GM23338 (cell line): ENCODE data around the gene ADCYAP1R1. TPM values are rescaled to one million over a fixed set of nuclear protein-coding genes. Genes with fewer than 3 reads are reported as not detected.

Experiments used
- ATAC-seq: fragments of 200-7000 bp; cut with Tn5 transposase; 3 replicates; pipeline ENCODE4 v1.9.1; 2020
- DNase-seq: peaks from one replicate; pipeline ENCODE4 v3.0.0-alpha.2; 2015; ENCODE audit warnings: low spot score
- H2AFZ ChIP-seq: fragments of 200-600 bp; sonication (generic); 2 replicates; pipeline ENCODE4 v1.8.0; 2016; ENCODE audit warnings: antibody characterized with exemption, mild to moderate bottlenecking, moderate library complexity
- H3F3A ChIP-seq: fragments of 200-600 bp; sonication (generic); replicated peaks from 2 replicates; pipeline ENCODE4 v1.8.0; 2017; ENCODE audit warnings: antibody characterized with exemption, mixed run types, low read depth
- H3K27ac ChIP-seq: fragments of 200-600 bp; sonication (generic); 2 replicates; pipeline ENCODE4 v1.6.1; 2016; ENCODE audit warnings: low read depth
- H3K27me3 ChIP-seq: fragments of 200-600 bp; sonication (generic); 2 replicates; pipeline ENCODE4 v1.8.0; 2016; ENCODE audit warnings: mild to moderate bottlenecking, mixed run types, moderate library complexity; ENCODE audit not compliant: insufficient read depth
- H3K36me3 ChIP-seq: fragments of 200-600 bp; sonication (generic); 2 replicates; pipeline ENCODE4 v1.8.0; 2016; ENCODE audit warnings: mild to moderate bottlenecking; ENCODE audit not compliant: insufficient read depth
- H3K4me1 ChIP-seq: fragments of 200-600 bp; sonication (generic); 2 replicates; pipeline ENCODE4 v1.8.0; 2016; ENCODE audit warnings: mild to moderate bottlenecking, moderate library complexity; ENCODE audit not compliant: insufficient read depth
- H3K4me2 ChIP-seq: fragments of 200-600 bp; sonication (generic); 2 replicates; pipeline ENCODE4 v1.7.1; 2017; ENCODE audit warnings: mixed run types
- H3K4me3 ChIP-seq: fragments of 200-600 bp; sonication (generic); 2 replicates; pipeline ENCODE4 v1.6.1; 2016; ENCODE audit warnings: mixed run types
- H3K79me2 ChIP-seq: fragments of 200-600 bp; sonication (generic); replicated peaks from 2 replicates; pipeline ENCODE4 v1.8.0; 2017; ENCODE audit warnings: mild to moderate bottlenecking; ENCODE audit not compliant: insufficient read depth
- H3K9me2 ChIP-seq: fragments of 200-600 bp; sonication (generic); 2 replicates; pipeline ENCODE4 v1.8.0; 2017; ENCODE audit not compliant: insufficient read depth
- H4K20me1 ChIP-seq: fragments of 200-600 bp; sonication (generic); replicated peaks from 2 replicates; pipeline ENCODE4 v1.8.0; 2017; ENCODE audit warnings: mild to moderate bottlenecking; ENCODE audit not compliant: insufficient read depth
- H3K27ac Mint-ChIP-seq: 2 replicates; pipeline ENCODE4 v1.8.0; 2020; ENCODE audit warnings: inconsistent platforms, mild to moderate bottlenecking, moderate library complexity, mixed read lengths
- H3K27me3 Mint-ChIP-seq: 3 replicates; pipeline ENCODE4 v1.8.0; 2022; ENCODE audit warnings: low read depth, mild to moderate bottlenecking, moderate library complexity, mixed read lengths, inconsistent platforms; ENCODE audit not compliant: insufficient read depth, poor library complexity
- H3K36me3 Mint-ChIP-seq: 3 replicates; pipeline ENCODE4 v1.8.0; 2021; ENCODE audit warnings: low read depth, mild to moderate bottlenecking, inconsistent platforms, moderate library complexity, mixed read lengths
- H3K4me1 Mint-ChIP-seq: 3 replicates; pipeline ENCODE4 v1.8.0; 2020; ENCODE audit warnings: mild to moderate bottlenecking, inconsistent platforms, mixed read lengths
- H3K4me3 Mint-ChIP-seq: 3 replicates; pipeline ENCODE4 v1.8.0; 2021; ENCODE audit warnings: moderate library complexity, mild to moderate bottlenecking, inconsistent platforms, mixed read lengths
- H3K9me3 Mint-ChIP-seq: 3 replicates; pipeline ENCODE4 v1.8.0; 2020; ENCODE audit warnings: moderate library complexity, mild to moderate bottlenecking, inconsistent platforms, mixed read lengths
- CREB1 ChIP-seq: fragments of 250-450 bp; sonication (Bioruptor Pico); IDR thresholded peaks from 2 replicates; pipeline ENCODE4 v1.5.0; 2020; ENCODE audit warnings: low read depth, mild to moderate bottlenecking, moderate library complexity
- EZH2 ChIP-seq: fragments of 200-600 bp; sonication (generic); IDR thresholded peaks from one replicate; pipeline ENCODE4 v1.8.0; 2017; ENCODE audit warnings: antibody characterized with exemption, mild to moderate bottlenecking, low read depth; ENCODE audit not compliant: unreplicated experiment
- POLR2AphosphoS5 ChIP-seq: IDR thresholded peaks from 2 replicates; pipeline ENCODE4 v1.6.1; 2016; ENCODE audit warnings: antibody characterized with exemption, low read depth
- STAT1 ChIP-seq: IDR thresholded peaks from one replicate; pipeline ENCODE4 v1.6.1; 2016; ENCODE audit warnings: antibody characterized with exemption; ENCODE audit not compliant: unreplicated experiment
- ZNF114 ChIP-seq: fragments of 250-450 bp; sonication (Bioruptor Pico); IDR thresholded peaks from 2 replicates; pipeline ENCODE4 v1.5.0; 2020; ENCODE audit warnings: mild to moderate bottlenecking, moderate library complexity
- ZNF331 ChIP-seq: fragments of 250-450 bp; sonication (Bioruptor Pico); IDR thresholded peaks from 2 replicates; pipeline ENCODE4 v1.5.0; 2020; ENCODE audit warnings: low read depth, mild to moderate bottlenecking, moderate library complexity
- polyA plus RNA-seq: library from polyadenylated mRNA; unstranded; fragments of >200 nt; fragmentation: Nextera tagmentation; extraction: Ambion mirVana; gene quantifications from 2 replicates; pipeline ENCODE4 v1.2.1, GENCODE V29; 2016
- total RNA-seq: library from RNA; depleted of rRNA; stranded (reverse); fragments of >200 nt; shearing (Covaris generic); gene quantifications from 2 replicates; pipeline ENCODE4 v1.2.3, GENCODE V29; 2014
- TF ChIP-seq, protein P1 (sequence below), 2 experiments: fragments of 200-600 bp in 1 of 2; sonication (generic) in 1 of 2; conservative IDR thresholded peaks; 2 replicates each; pipeline versions ENCODE4 v1.5.1 to v1.6.1; 2016 to 2017; ENCODE audit warnings: antibody characterized with exemption in 2 of 2, low read depth in 2 of 2, mild to moderate bottlenecking in 2 of 2, moderate library complexity in 1 of 2
- TF ChIP-seq, protein P2 (sequence below): IDR thresholded peaks from one replicate; pipeline ENCODE4 v1.6.1; 2018; ENCODE audit warnings: antibody characterized with exemption; ENCODE audit not compliant: unreplicated experiment

Gene ADCYAP1R1
- total and polyA plus RNA-seq, 2 experiments from 2014 or later: 1.8 to 10.6 TPM

DNA sequence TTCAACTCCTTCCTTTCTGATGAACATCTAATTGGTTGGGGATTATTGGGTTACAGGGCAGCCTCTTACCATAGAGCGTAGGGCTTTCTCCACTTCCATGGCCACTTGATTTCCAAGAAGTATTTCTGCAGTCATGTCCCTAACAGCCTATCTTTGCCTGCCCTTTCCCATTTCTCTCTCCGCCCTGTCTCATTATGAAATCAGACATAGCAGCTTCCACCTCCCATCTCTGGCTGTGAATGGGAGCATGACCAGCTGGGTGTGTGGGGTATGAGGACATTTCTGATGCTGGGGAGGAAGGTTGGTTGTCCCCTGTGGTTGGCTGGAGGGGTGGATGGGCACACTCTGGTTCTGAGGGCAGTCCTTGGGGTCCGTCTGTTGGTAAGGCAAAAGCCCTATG lies 41.2 kb downstream of the ADCYAP1R1 start (continued):
- TF ChIP-seq, protein P1, sequence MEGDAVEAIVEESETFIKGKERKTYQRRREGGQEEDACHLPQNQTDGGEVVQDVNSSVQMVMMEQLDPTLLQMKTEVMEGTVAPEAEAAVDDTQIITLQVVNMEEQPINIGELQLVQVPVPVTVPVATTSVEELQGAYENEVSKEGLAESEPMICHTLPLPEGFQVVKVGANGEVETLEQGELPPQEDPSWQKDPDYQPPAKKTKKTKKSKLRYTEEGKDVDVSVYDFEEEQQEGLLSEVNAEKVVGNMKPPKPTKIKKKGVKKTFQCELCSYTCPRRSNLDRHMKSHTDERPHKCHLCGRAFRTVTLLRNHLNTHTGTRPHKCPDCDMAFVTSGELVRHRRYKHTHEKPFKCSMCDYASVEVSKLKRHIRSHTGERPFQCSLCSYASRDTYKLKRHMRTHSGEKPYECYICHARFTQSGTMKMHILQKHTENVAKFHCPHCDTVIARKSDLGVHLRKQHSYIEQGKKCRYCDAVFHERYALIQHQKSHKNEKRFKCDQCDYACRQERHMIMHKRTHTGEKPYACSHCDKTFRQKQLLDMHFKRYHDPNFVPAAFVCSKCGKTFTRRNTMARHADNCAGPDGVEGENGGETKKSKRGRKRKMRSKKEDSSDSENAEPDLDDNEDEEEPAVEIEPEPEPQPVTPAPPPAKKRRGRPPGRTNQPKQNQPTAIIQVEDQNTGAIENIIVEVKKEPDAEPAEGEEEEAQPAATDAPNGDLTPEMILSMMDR (conservative IDR thresholded peaks at IDR 0.05; ENCODE audit: low read depth in 2 of 2): no peak
- TF ChIP-seq CREB1 (no peak), ZNF331 (CRISPR knock-in tag) (no peak), EZH2 (no peak), STAT1 (no peak)
- TF ChIP-seq, protein P2, sequence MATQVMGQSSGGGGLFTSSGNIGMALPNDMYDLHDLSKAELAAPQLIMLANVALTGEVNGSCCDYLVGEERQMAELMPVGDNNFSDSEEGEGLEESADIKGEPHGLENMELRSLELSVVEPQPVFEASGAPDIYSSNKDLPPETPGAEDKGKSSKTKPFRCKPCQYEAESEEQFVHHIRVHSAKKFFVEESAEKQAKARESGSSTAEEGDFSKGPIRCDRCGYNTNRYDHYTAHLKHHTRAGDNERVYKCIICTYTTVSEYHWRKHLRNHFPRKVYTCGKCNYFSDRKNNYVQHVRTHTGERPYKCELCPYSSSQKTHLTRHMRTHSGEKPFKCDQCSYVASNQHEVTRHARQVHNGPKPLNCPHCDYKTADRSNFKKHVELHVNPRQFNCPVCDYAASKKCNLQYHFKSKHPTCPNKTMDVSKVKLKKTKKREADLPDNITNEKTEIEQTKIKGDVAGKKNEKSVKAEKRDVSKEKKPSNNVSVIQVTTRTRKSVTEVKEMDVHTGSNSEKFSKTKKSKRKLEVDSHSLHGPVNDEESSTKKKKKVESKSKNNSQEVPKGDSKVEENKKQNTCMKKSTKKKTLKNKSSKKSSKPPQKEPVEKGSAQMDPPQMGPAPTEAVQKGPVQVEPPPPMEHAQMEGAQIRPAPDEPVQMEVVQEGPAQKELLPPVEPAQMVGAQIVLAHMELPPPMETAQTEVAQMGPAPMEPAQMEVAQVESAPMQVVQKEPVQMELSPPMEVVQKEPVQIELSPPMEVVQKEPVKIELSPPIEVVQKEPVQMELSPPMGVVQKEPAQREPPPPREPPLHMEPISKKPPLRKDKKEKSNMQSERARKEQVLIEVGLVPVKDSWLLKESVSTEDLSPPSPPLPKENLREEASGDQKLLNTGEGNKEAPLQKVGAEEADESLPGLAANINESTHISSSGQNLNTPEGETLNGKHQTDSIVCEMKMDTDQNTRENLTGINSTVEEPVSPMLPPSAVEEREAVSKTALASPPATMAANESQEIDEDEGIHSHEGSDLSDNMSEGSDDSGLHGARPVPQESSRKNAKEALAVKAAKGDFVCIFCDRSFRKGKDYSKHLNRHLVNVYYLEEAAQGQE: no peak

DNA sequence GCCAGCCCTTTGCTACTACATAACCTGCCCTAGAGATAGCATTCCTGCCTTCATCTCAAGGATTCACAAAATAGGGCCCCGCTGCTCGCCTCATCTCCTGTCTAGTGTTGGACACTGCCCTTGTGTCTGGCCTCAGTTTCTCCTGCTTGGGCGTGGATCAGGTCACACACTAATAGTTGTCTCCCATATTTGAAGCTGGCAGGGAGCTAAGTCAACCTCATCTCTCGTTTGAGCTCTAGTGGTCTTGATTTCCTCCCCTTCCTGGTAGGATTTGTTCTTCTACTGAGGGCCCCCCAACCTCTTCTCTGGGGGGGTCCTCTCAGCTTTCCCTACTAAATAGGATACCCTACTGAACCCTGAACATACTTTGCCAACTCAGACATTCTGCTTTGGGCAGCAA lies 42.2 kb downstream of the ADCYAP1R1 start:
- H3K27me3 ChIP-seq: no peaks in the 10 kb centered on the region
- H3F3A ChIP-seq: no peaks in the 10 kb centered on the region
- no peak for DNase-seq
- no peak overlapping the region for H2AFZ ChIP-seq
- no peak overlapping the region for H3K4me3 ChIP-seq
- Mint-ChIP-seq H3K4me3 (no peak overlapping the region), H3K27ac (no peak overlapping the region), H3K27me3 (no peaks in the 10 kb centered on the region), H3K9me3 (no peaks in the 10 kb centered on the region), H3K36me3 (peaks cover 7% of the 10 kb centered on the region), H3K4me1 (peaks cover 4% of the 10 kb centered on the region; the same call in 2 of the 3 replicates)
- no peak overlapping the region for H3K27ac ChIP-seq
- ATAC-seq: no peak
- H3K79me2 ChIP-seq: no peaks in the 10 kb centered on the region
- no peaks in the 10 kb centered on the region for H3K9me2 ChIP-seq
- no peaks in the 10 kb centered on the region for H3K36me3 ChIP-seq
- no peaks in the 10 kb centered on the region for H3K4me1 ChIP-seq
- TF ChIP-seq POLR2AphosphoS5 (no peak), ZNF114 (CRISPR knock-in tag) (no peak), STAT1 (no peak), CREB1 (no peak)
- TF ChIP-seq, protein P2: no peak
- no peak overlapping the region for H3K4me2 ChIP-seq
- no peaks in the 10 kb centered on the region for H4K20me1 ChIP-seq
